Activated naive CD4-positive, alpha-beta T cell treated with anti-CD3 and anti-CD28 coated beads, Interleukin-2, amount 50 U/mL, for 16 hours (primary cell): ENCODE results near the gene CCR7.
"Not testable (repeated sequence)": the region's sequence is repeated elsewhere in the genome, so short reads cannot be mapped to it uniquely, and the experiment has no call there.

Experiments
- DNase-seq: peaks from one replicate; pipeline ENCODE4 v3.0.0-alpha.2; 2020

The CCR7 gene

GRCh38 chr17:40548491-40548981, 16.7 kb downstream of the CCR7 start:
- no peak for DNase-seq

GRCh38 chr17:40547785-40548478, 17.3 kb downstream of the CCR7 start:
- no peak for DNase-seq

- DNase-seq = peak; percentile 59
Observed at GRCh38 chr17:40547079-40547784, 18.0 kb downstream of the CCR7 start.

- not testable (repeated sequence) for DNase-seq
Observed at GRCh38 chr17:40546497-40546896, 18.8 kb downstream of the CCR7 start.

GRCh38 chr17:40545660-40546059, 19.6 kb downstream of the CCR7 start:
- peak; percentile 7 for DNase-seq

- DNase-seq = peak; percentile 42
Observed at GRCh38 chr17:40542558-40543411, 22.5 kb downstream of the CCR7 start.

- no peak for DNase-seq
Observed at GRCh38 chr17:40541873-40542557, 23.3 kb downstream of the CCR7 start.

GRCh38 chr17:40541060-40541872, 24.0 kb downstream of the CCR7 start:
- DNase-seq = peak; percentile 63

- peak; percentile 46 for DNase-seq
Observed at GRCh38 chr17:40540448-40540847, 24.8 kb downstream of the CCR7 start.

- DNase-seq = no peak
Observed at GRCh38 chr17:40539711-40540411, 25.4 kb downstream of the CCR7 start.

- no peak for DNase-seq
Observed at GRCh38 chr17:40538936-40539705, 26.2 kb downstream of the CCR7 start.

GRCh38 chr17:40538019-40538935, 27.0 kb downstream of the CCR7 start:
- no peak for DNase-seq

- DNase-seq = no peak
Observed at GRCh38 chr17:40536295-40537171, 28.7 kb downstream of the CCR7 start.

- no peak for DNase-seq
Observed at GRCh38 chr17:40535924-40536294, 29.4 kb downstream of the CCR7 start.

- DNase-seq = no peak
Observed at GRCh38 chr17:40535438-40535837, 29.8 kb downstream of the CCR7 start.

GRCh38 chr17:40534371-40535189, 30.7 kb downstream of the CCR7 start:
- DNase-seq = no peak

GRCh38 chr17:40533896-40534295, 31.4 kb downstream of the CCR7 start:
- no peak for DNase-seq
